Tracheal epithelial cell (primary cell): ENCODE data around the gene N4BP3. TPM values are rescaled to one million over a fixed set of nuclear protein-coding genes. Genes with fewer than 3 reads are reported as not detected.

Experiments used
- total RNA-seq: library from RNA; depleted of rRNA; stranded (reverse); fragments of >200 nt; gene quantifications from 2 replicates; pipeline ENCODE4 v1.2.1, GENCODE V29; 2014

The N4BP3 gene
- 3.8 and 4.8 TPM in 2 replicates for total RNA-seq

GRCh38 chr5:178113141-178113787 is at the start of gene N4BP3:
Gene N4BP3 (plus strand): TSS chr5:178113532. CDS start chr5:178119584, 6,052 bp downstream.

GRCh38 chr5:178130576-178131445 is 17.5 kb downstream of the N4BP3 start, which contains the start of gene RMND5B:
Gene RMND5B (plus strand): TSS chr5:178131014. CDS start chr5:178138120, 7,106 bp downstream.

GRCh38 chr5:178153530-178154340 is 40.4 kb downstream of the N4BP3 start, which contains the start of gene NHP2:
Gene NHP2 (minus strand): TSS chr5:178153885. CDS start chr5:178153817, 68 bp downstream.

Other genes starting within 250 kb of the N4BP3 start
- not detected in 2 replicates for gene PROP1, start 117.3 kb upstream of the N4BP3 start, total RNA-seq
- gene RMND5B, start 17.5 kb downstream of the N4BP3 start, total RNA-seq = 25.2 and 33.0 TPM in 2 replicates
- 155 and 174 TPM in 2 replicates for gene NHP2, start 40.4 kb downstream of the N4BP3 start, total RNA-seq
- gene GMCL2, start 73.8 kb downstream of the N4BP3 start, total RNA-seq = not detected in 2 replicates
- gene HNRNPAB, start 91.0 kb downstream of the N4BP3 start, total RNA-seq = 45.0 and 50.1 TPM in 2 replicates
- gene PHYKPL, start 119.3 kb downstream of the N4BP3 start, total RNA-seq = 16.2 and 24.8 TPM in 2 replicates